CD14-positive monocyte (primary cell): ENCODE measurements around the gene DLEC1. TPM values are rescaled to one million over a fixed set of nuclear protein-coding genes. Genes with fewer than 3 reads are reported as not detected.
A peak's percentile ranks its signal among the peaks of the same experiment; 100 is the strongest.

Experiments used
- DNase-seq, 3 donors: peaks; one replicate each; pipeline ENCODE4 v3.0.0-alpha.2; 2011 to 2022
- H2AFZ ChIP-seq: 2 replicates; pipeline ENCODE4 v1.6.0; 2012; ENCODE audit warnings: mild to moderate bottlenecking, low read depth, low read length, inconsistent platforms; ENCODE audit not compliant: insufficient read depth, poor library complexity, severe bottlenecking
- H3K27ac ChIP-seq, 2 donors: 1 replicate in 1 of 2; 2 replicates in 1 of 2; pipeline ENCODE4 v1.5.1; 2012 to 2013; ENCODE audit warnings: low read length in 2 of 2, control low read depth in 1 of 2, inconsistent platforms in 1 of 2, low read depth in 1 of 2, mild to moderate bottlenecking in 1 of 2
- H3K27me3 ChIP-seq, 2 donors: one replicate each; pipeline versions ENCODE4 v1.6.0 to v1.6.1; 2011 to 2013; ENCODE audit warnings: low read length in 2 of 2; ENCODE audit not compliant: control insufficient read depth in 2 of 2, insufficient read depth in 2 of 2
- H3K36me3 ChIP-seq, 2 donors: replicated peaks in 1 of 2; 1 replicate in 1 of 2; 2 replicates in 1 of 2; pipeline versions ENCODE4 v1.5.1 to v1.6.1; 2012 to 2013; ENCODE audit warnings: low read length in 2 of 2, control low read depth in 1 of 2, inconsistent platforms in 1 of 2, mild to moderate bottlenecking in 1 of 2; ENCODE audit not compliant: insufficient read depth in 2 of 2, control insufficient read depth in 1 of 2
- H3K4me1 ChIP-seq, 2 donors: 1 replicate in 1 of 2; 2 replicates in 1 of 2; pipeline versions ENCODE4 v1.5.1 to v1.6.1; 2012 to 2013; ENCODE audit warnings: low read length in 2 of 2, control low read depth in 1 of 2, inconsistent platforms in 1 of 2, mild to moderate bottlenecking in 1 of 2, moderate library complexity in 1 of 2; ENCODE audit not compliant: insufficient read depth in 2 of 2, control insufficient read depth in 1 of 2
- H3K4me2 ChIP-seq: replicated peaks from 2 replicates; pipeline ENCODE3; 2012; ENCODE audit warnings: low read length, moderate library complexity, mild to moderate bottlenecking; ENCODE audit not compliant: poor library complexity, severe bottlenecking; ENCODE audit errors: extremely low read depth
- H3K4me3 ChIP-seq, 3 experiments: fragments of 200-600 bp in 1 of 3; sonication (generic) in 1 of 3; replicated peaks in 1 of 3; 1 replicate in 2 of 3; 2 replicates in 1 of 3; pipeline ENCODE4 v1.5.1; 2011 to 2013; ENCODE audit warnings: low read length in 3 of 3, mild to moderate bottlenecking in 3 of 3, control low read depth in 2 of 3, low read depth in 2 of 3, inconsistent platforms in 1 of 3, moderate library complexity in 1 of 3
- H3K79me2 ChIP-seq: 2 replicates; pipeline ENCODE4 v1.6.0; 2012; ENCODE audit warnings: mild to moderate bottlenecking, control low read depth, inconsistent platforms, low read length, moderate library complexity; ENCODE audit not compliant: insufficient read depth
- H3K9ac ChIP-seq: 2 replicates; pipeline ENCODE4 v1.6.0; 2017; ENCODE audit warnings: low read length, mild to moderate bottlenecking; ENCODE audit not compliant: insufficient read depth, poor library complexity, severe bottlenecking
- H3K9me3 ChIP-seq, 2 donors: replicated peaks in 1 of 2; 1 replicate in 1 of 2; 2 replicates in 1 of 2; pipeline versions ENCODE4 v1.5.1 to v1.6.1; 2012 to 2013; ENCODE audit warnings: low read length in 2 of 2, control low read depth in 1 of 2; ENCODE audit not compliant: control insufficient read depth in 1 of 2, insufficient read depth in 1 of 2
- H4K20me1 ChIP-seq: 2 replicates; pipeline ENCODE4 v1.6.0; 2012; ENCODE audit warnings: mild to moderate bottlenecking, low read length, control low read depth, moderate library complexity; ENCODE audit not compliant: insufficient read depth
- H3K27ac Mint-ChIP-seq, 7 donors: one replicate each; pipeline ENCODE4 v1.8.0; 2020; ENCODE audit warnings: mild to moderate bottlenecking in 7 of 7, mixed read lengths in 7 of 7, moderate library complexity in 6 of 7, inconsistent platforms in 2 of 7
- H3K27me3 Mint-ChIP-seq, 3 donors: one replicate each; pipeline ENCODE4 v1.8.0; 2021 to 2022; ENCODE audit warnings: low read depth in 3 of 3, mild to moderate bottlenecking in 3 of 3, mixed read lengths in 3 of 3, moderate library complexity in 3 of 3, inconsistent platforms in 1 of 3
- H3K36me3 Mint-ChIP-seq, 2 donors: one replicate each; pipeline ENCODE4 v1.8.0; 2020; ENCODE audit warnings: mixed read lengths in 2 of 2, inconsistent platforms in 1 of 2, mild to moderate bottlenecking in 1 of 2
- H3K4me1 Mint-ChIP-seq: one replicate; pipeline ENCODE4 v1.8.0; 2020; ENCODE audit warnings: mild to moderate bottlenecking, mixed read lengths
- H3K4me3 Mint-ChIP-seq, 2 donors: one replicate each; pipeline ENCODE4 v1.8.0; 2020; ENCODE audit warnings: mild to moderate bottlenecking in 2 of 2, mixed read lengths in 2 of 2, moderate library complexity in 1 of 2
- H3K9me3 Mint-ChIP-seq, 7 donors: one replicate each; pipeline ENCODE4 v1.8.0; 2020 to 2022; ENCODE audit warnings: mixed read lengths in 7 of 7, mild to moderate bottlenecking in 6 of 7, moderate library complexity in 6 of 7, inconsistent platforms in 2 of 7
- CTCF ChIP-seq: fragments of 200-600 bp; IDR thresholded peaks from one replicate; pipeline ENCODE4 v1.8.0; 2022; ENCODE audit warnings: antibody characterized with exemption, mild to moderate bottlenecking
- WGBS: methylation state at CpG from one replicate; pipeline ENCODE4 v1.1.5; 2013; ENCODE audit warnings: missing lambda C conversion rate; ENCODE audit not compliant: insufficient coverage; 5-methylcytosine and 5-hydroxymethylcytosine counted together
- intact Hi-C, 2 donors: fragments of 100-400 bp; cut with micrococcal nuclease; formaldehyde crosslinking; loops; one replicate each; pipeline versions ENCODE4 v1.15.0 to v1.15.1; 2023
- polyA plus RNA-seq, 3 donors: library from polyadenylated mRNA; depleted of rRNA in 1 of 3; unstranded in 2 of 3; stranded (reverse) in 1 of 3; fragments of 300-500 nt in 2 of 3; fragments of >200 nt in 1 of 3; fragmentation: Illumina TruSeq in 2 of 3; gene quantifications; 1 replicate in 2 of 3; 2 replicates in 1 of 3; pipeline ENCODE4 v1.2.3, GENCODE V29; 2012 to 2021

The DLEC1 gene
- polyA plus RNA-seq, 3 donors, result 0.11 to 0.81 (median 0.14) TPM

- WGBS, result 100% methylated on average over 4 of the region's 6 CpGs
- Mint-ChIP-seq H3K27me3 (no peaks in the 10 kb centered on the region), H3K4me3 (no peak overlapping the region), H3K4me1 (peaks cover under 1% of the 10 kb centered on the region), H3K27ac (peak overlapping the region in 2 of 7 donors; percentile 21 to 80), H3K9me3 (no peaks in the 10 kb centered on the region), H3K36me3 (peaks cover 88 to 98% of the 10 kb centered on the region in 2 donors)
- Histone ChIP-seq H4K20me1 (peaks cover 99% of the 10 kb centered on the region), H3K4me3 (no peak overlapping the region), H3K4me1 (no peaks in the 10 kb centered on the region), H3K36me3 (peaks cover 96 to 100% of the 10 kb centered on the region in 2 donors), H3K4me2 (no peak overlapping the region), H3K27ac (no peak overlapping the region), H3K9me3 (no peaks in the 10 kb centered on the region), H3K27me3 (no peaks in the 10 kb centered on the region), H3K79me2 (peaks cover 23% of the 10 kb centered on the region), H3K9ac (no peak overlapping the region), H2AFZ (no peak overlapping the region)
- no peak for TF ChIP-seq CTCF
- intact Hi-C loops, result no loop called here
- no peak for DNase-seq
These were observed 87.3 kb downstream of the DLEC1 start for GRCh38 chr3:38126121-38126892.

GRCh38 chr3:38127611-38128302 lies 88.7 kb downstream of the DLEC1 start:
- 100% methylated on average over 2 of the region's 4 CpGs for WGBS
- Mint-ChIP-seq H3K9me3 (no peaks in the 10 kb centered on the region), H3K27ac (peak overlapping the region in 2 of 7 donors; percentile 7 to 54), H3K27me3 (no peaks in the 10 kb centered on the region), H3K4me3 (no peak overlapping the region), H3K4me1 (peaks cover 13% of the 10 kb centered on the region), H3K36me3 (peaks cover 90 to 98% of the 10 kb centered on the region in 2 donors)
- Histone ChIP-seq H3K27me3 (no peaks in the 10 kb centered on the region), H3K9me3 (no peaks in the 10 kb centered on the region), H3K9ac (no peak overlapping the region), H3K4me2 (no peak overlapping the region), H2AFZ (no peak overlapping the region), H3K36me3 (peaks cover 94 to 100% of the 10 kb centered on the region in 2 donors), H3K4me3 (no peak overlapping the region), H3K27ac (peak overlapping the region in 1 of 2 donors; percentile 48), H3K4me1 (no peaks in the 10 kb centered on the region), H3K79me2 (peaks cover 37% of the 10 kb centered on the region), H4K20me1 (peaks cover 99% of the 10 kb centered on the region)
- TF ChIP-seq CTCF, result no peak
- intact Hi-C loops, result no loop called here
- peak in 1 of 3 donors; percentile 4 for DNase-seq
